Neural cell (in vitro differentiated cells): Measurements from ENCODE around the gene DNMT3A. TPM values are rescaled to one million over a fixed set of nuclear protein-coding genes. Genes with fewer than 3 reads are reported as not detected.

Experiments used
- H2AFZ ChIP-seq: fragments of 200-600, 300-800 bp; sonication (generic), shearing (Covaris generic); 2 replicates; pipeline ENCODE4 v1.6.0; 2014; ENCODE audit warnings: low read depth, mild to moderate bottlenecking, antibody characterized with exemption, low read length, moderate library complexity
- H3F3A ChIP-seq: fragments of 200-600 bp; shearing (Covaris generic); 2 replicates; pipeline ENCODE4 v1.6.1; 2016; ENCODE audit warnings: mild to moderate bottlenecking, moderate library complexity, mixed read lengths, antibody characterized with exemption, low read length; ENCODE audit not compliant: insufficient read depth, poor library complexity, severe bottlenecking
- H3K27ac ChIP-seq: fragments of 200-600, 300-800 bp; sonication (generic), shearing (Covaris generic); 2 replicates; pipeline ENCODE4 v1.5.1; 2014; ENCODE audit warnings: mild to moderate bottlenecking, low read length, moderate library complexity
- H3K27me3 ChIP-seq: fragments of 300-800, 200-600 bp; sonication (generic), shearing (Covaris generic); 2 replicates; pipeline ENCODE4 v1.6.0; 2014; ENCODE audit warnings: mild to moderate bottlenecking, low read depth, low read length, moderate library complexity; ENCODE audit not compliant: insufficient read depth
- H3K36me3 ChIP-seq: fragments of 300-800, 200-600 bp; sonication (generic), shearing (Covaris generic); 2 replicates; pipeline ENCODE4 v1.5.1; 2014; ENCODE audit warnings: mild to moderate bottlenecking, antibody characterized with exemption, low read length, moderate library complexity; ENCODE audit not compliant: insufficient read depth
- H3K4me2 ChIP-seq: fragments of 300-800, 200-600 bp; sonication (generic), shearing (Covaris generic); 2 replicates; pipeline ENCODE4 v1.6.0; 2014; ENCODE audit warnings: mild to moderate bottlenecking, low read length
- H3K4me3 ChIP-seq: fragments of 300-800, 200-600 bp; sonication (generic), shearing (Covaris generic); 2 replicates; pipeline ENCODE4 v1.5.1; 2014; ENCODE audit warnings: mild to moderate bottlenecking, low read length, moderate library complexity
- H3K79me2 ChIP-seq: fragments of 200-600 bp; shearing (Covaris generic); replicated peaks from 2 replicates; pipeline ENCODE4 v1.6.0; 2014; ENCODE audit warnings: mild to moderate bottlenecking, low read length, moderate library complexity; ENCODE audit not compliant: insufficient read depth
- H3K9ac ChIP-seq: fragments of 300-800, 200-600 bp; sonication (generic), shearing (Covaris generic); 2 replicates; pipeline ENCODE4 v1.6.1; 2016; ENCODE audit warnings: mild to moderate bottlenecking, low read length, mixed read lengths
- H3K9me2 ChIP-seq: fragments of 200-600 bp; shearing (Covaris generic); 2 replicates; pipeline ENCODE4 v1.6.1; 2016; ENCODE audit warnings: mild to moderate bottlenecking, low read length, mixed read lengths; ENCODE audit not compliant: insufficient read depth
- H3K9me3 ChIP-seq: fragments of 200-600, 300-800 bp; sonication (generic), shearing (Covaris generic); 2 replicates; pipeline ENCODE4 v1.6.1; 2016; ENCODE audit warnings: mild to moderate bottlenecking, mixed run types, low read length, moderate library complexity, mixed read lengths
- H4K20me1 ChIP-seq: fragments of 200-600 bp; shearing (Covaris generic); 2 replicates; pipeline ENCODE4 v1.6.1; 2016; ENCODE audit warnings: mild to moderate bottlenecking, mixed run types; ENCODE audit not compliant: insufficient read depth
- EP300 ChIP-seq: fragments of 450-650 bp; conservative IDR thresholded peaks from 2 replicates; pipeline ENCODE4 v1.6.1; 2014; ENCODE audit warnings: antibody characterized with exemption, mild to moderate bottlenecking, moderate library complexity; ENCODE audit not compliant: poor library complexity, severe bottlenecking
- EZH2 ChIP-seq: fragments of 200-600, 300-800 bp; shearing (Covaris generic), sonication (generic); IDR thresholded peaks from 2 replicates; pipeline ENCODE4 v1.6.1; 2014; ENCODE audit warnings: antibody characterized with exemption, low read length, borderline replicate concordance, mild to moderate bottlenecking; ENCODE audit not compliant: insufficient read depth, poor library complexity, severe bottlenecking
- MXI1 ChIP-seq: fragments of 450-650 bp; conservative IDR thresholded peaks from 2 replicates; pipeline ENCODE4 v1.6.1; 2014; ENCODE audit warnings: antibody characterized with exemption, mild to moderate bottlenecking; ENCODE audit not compliant: poor library complexity, severe bottlenecking
- POLR2AphosphoS5 ChIP-seq: IDR thresholded peaks from 2 replicates; pipeline ENCODE4 v1.6.1; 2012
- RAD21 ChIP-seq: fragments of 450-650 bp; conservative IDR thresholded peaks from 2 replicates; pipeline ENCODE4 v1.6.1; 2014; ENCODE audit warnings: antibody characterized with exemption, mild to moderate bottlenecking, moderate library complexity
- SMC3 ChIP-seq: fragments of 450-650 bp; conservative IDR thresholded peaks from 2 replicates; pipeline ENCODE4 v1.6.1; 2014; ENCODE audit warnings: antibody characterized with exemption, mild to moderate bottlenecking, moderate library complexity; ENCODE audit not compliant: poor library complexity
- TAF1 ChIP-seq: IDR thresholded peaks from 2 replicates; pipeline ENCODE4 v1.6.1; 2012; ENCODE audit warnings: low read depth
- polyA plus RNA-seq: library from polyadenylated mRNA; depleted of rRNA; stranded (reverse); fragments of >200 nt; gene quantifications from 2 replicates; pipeline ENCODE4 v1.2.3, GENCODE V29; 2014
- TF ChIP-seq, protein P1 (sequence below): IDR thresholded peaks from 2 replicates; pipeline ENCODE4 v1.6.1; 2012; ENCODE audit warnings: borderline replicate concordance
- TF ChIP-seq, protein P2 (sequence below): fragments of 450-650 bp; IDR thresholded peaks from 2 replicates; pipeline ENCODE4 v1.5.1; 2014; ENCODE audit warnings: antibody characterized with exemption, mild to moderate bottlenecking, moderate library complexity; ENCODE audit not compliant: poor library complexity, severe bottlenecking

The DNMT3A gene
- polyA plus RNA-seq, 1 donor from 2014 or later, result 33.0 TPM

DNA sequence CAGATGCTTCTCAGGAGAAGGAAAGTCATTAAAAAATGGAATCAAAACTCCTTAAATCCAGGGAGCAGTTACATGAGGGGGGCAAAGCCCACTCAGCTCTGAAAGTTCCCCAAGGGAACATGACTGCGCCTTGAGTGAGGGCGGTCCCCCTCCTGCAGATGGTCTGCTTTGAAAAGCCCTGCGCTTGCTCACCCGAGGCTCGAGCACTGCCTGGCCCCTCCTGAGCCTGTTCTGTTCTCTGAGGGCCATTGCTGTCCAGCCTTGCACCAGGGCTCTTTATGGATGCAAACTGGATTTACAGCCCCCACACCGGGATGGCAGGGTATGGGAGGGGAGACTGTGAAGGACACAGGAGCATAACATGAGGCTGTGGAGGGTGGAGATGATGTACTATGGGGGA lies 37.8 kb upstream of the DNMT3A start:
- Histone ChIP-seq H3K4me2 (no peak overlapping the region), H3K36me3 (no peaks in the 10 kb centered on the region), H3K27ac (no peak overlapping the region), H3F3A (no peaks in the 10 kb centered on the region), H3K79me2 (no peaks in the 10 kb centered on the region), H3K27me3 (no peaks in the 10 kb centered on the region), H3K4me3 (no peak overlapping the region), H3K9ac (no peak overlapping the region), H3K9me2 (no peaks in the 10 kb centered on the region), H2AFZ (no peak overlapping the region), H4K20me1 (no peaks in the 10 kb centered on the region), H3K9me3 (no peaks in the 10 kb centered on the region)
- TF ChIP-seq, protein P1, sequence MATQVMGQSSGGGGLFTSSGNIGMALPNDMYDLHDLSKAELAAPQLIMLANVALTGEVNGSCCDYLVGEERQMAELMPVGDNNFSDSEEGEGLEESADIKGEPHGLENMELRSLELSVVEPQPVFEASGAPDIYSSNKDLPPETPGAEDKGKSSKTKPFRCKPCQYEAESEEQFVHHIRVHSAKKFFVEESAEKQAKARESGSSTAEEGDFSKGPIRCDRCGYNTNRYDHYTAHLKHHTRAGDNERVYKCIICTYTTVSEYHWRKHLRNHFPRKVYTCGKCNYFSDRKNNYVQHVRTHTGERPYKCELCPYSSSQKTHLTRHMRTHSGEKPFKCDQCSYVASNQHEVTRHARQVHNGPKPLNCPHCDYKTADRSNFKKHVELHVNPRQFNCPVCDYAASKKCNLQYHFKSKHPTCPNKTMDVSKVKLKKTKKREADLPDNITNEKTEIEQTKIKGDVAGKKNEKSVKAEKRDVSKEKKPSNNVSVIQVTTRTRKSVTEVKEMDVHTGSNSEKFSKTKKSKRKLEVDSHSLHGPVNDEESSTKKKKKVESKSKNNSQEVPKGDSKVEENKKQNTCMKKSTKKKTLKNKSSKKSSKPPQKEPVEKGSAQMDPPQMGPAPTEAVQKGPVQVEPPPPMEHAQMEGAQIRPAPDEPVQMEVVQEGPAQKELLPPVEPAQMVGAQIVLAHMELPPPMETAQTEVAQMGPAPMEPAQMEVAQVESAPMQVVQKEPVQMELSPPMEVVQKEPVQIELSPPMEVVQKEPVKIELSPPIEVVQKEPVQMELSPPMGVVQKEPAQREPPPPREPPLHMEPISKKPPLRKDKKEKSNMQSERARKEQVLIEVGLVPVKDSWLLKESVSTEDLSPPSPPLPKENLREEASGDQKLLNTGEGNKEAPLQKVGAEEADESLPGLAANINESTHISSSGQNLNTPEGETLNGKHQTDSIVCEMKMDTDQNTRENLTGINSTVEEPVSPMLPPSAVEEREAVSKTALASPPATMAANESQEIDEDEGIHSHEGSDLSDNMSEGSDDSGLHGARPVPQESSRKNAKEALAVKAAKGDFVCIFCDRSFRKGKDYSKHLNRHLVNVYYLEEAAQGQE, result no peak
- TF ChIP-seq MXI1 (no peak), RAD21 (no peak), EZH2 (no peak)

DNA sequence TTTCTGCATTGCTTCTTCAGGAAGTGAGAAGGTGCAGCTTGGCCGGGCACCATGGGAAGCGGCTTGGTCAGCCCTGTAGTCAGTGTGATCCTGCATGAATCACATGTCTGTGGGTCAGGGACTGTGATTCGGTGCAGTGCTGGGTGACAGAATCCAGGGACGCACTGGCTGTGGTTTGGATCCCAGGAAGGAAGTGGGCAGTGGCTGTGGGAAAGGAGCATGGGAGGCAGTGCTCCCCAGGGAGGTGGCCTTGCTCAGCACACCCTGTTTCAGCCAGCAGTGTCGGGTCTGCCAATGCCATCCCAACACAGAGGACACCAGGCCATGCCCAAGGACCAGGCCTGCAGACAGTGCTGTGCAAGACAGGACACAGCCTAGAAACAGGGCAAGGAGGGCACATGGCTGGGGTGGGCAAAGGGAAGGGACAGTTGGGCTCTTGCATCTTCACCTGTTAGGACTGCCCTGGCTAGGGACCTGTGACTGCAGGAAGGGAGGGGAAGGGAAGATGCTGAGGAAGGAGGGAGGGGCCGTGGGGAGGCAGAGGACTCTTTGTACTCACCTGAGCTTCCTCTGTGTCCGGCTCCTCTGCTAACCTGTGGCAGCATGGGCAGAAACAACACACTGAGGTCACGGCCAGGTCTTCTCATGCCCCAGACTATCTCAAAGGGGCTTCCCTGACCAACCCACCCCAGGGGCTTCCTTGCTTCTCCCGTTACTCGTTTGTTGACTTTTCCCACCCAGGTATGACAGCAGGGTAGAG lies 37.2 kb upstream of the DNMT3A start:
- Histone ChIP-seq H3K4me3 (no peak overlapping the region), H3K4me2 (no peak overlapping the region), H2AFZ (no peak overlapping the region)

More for the DNA sequence above, 37.2 kb upstream of the DNMT3A start:
- no peak overlapping the region for H3K27ac ChIP-seq
- no peaks in the 10 kb centered on the region for H3K27me3 ChIP-seq
- H3K9ac ChIP-seq, result no peak overlapping the region
- H3K36me3 ChIP-seq, result no peaks in the 10 kb centered on the region
- no peaks in the 10 kb centered on the region for H3K79me2 ChIP-seq
- no peak for TF ChIP-seq POLR2AphosphoS5
- no peak for TF ChIP-seq RAD21
- TF ChIP-seq EP300, result no peak
- no peak for TF ChIP-seq MXI1
- TF ChIP-seq, protein P2, sequence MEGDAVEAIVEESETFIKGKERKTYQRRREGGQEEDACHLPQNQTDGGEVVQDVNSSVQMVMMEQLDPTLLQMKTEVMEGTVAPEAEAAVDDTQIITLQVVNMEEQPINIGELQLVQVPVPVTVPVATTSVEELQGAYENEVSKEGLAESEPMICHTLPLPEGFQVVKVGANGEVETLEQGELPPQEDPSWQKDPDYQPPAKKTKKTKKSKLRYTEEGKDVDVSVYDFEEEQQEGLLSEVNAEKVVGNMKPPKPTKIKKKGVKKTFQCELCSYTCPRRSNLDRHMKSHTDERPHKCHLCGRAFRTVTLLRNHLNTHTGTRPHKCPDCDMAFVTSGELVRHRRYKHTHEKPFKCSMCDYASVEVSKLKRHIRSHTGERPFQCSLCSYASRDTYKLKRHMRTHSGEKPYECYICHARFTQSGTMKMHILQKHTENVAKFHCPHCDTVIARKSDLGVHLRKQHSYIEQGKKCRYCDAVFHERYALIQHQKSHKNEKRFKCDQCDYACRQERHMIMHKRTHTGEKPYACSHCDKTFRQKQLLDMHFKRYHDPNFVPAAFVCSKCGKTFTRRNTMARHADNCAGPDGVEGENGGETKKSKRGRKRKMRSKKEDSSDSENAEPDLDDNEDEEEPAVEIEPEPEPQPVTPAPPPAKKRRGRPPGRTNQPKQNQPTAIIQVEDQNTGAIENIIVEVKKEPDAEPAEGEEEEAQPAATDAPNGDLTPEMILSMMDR, result no peak
- no peak for TF ChIP-seq TAF1
- TF ChIP-seq SMC3, result no peak
- no peak for TF ChIP-seq EZH2
- TF ChIP-seq, protein P1, result no peak
- no peaks in the 10 kb centered on the region for H3F3A ChIP-seq
- H3K9me2 ChIP-seq, result no peaks in the 10 kb centered on the region
- H4K20me1 ChIP-seq, result no peaks in the 10 kb centered on the region
- H3K9me3 ChIP-seq, result no peaks in the 10 kb centered on the region
